Vagina (tissue), 2 donors: ENCODE results near the gene SMIM45.

Experiments
- DNase-seq, 2 donors: peaks; one replicate each; pipeline ENCODE4 v3.0.0-alpha.2; 2017; ENCODE audit errors: extremely low spot score in 2 of 2
- H3K27ac ChIP-seq: fragments of 200-600 bp; sonication (generic); one replicate; pipeline ENCODE4 v1.5.1; 2019
- H3K27me3 ChIP-seq: fragments of 200-600 bp; sonication (generic); one replicate; pipeline ENCODE4 v1.5.1; 2019
- H3K36me3 ChIP-seq, 2 donors: fragments of 200-600 bp; sonication (generic); one replicate each; pipeline ENCODE4 v1.5.1; 2017 to 2019
- H3K4me1 ChIP-seq: fragments of 200-600 bp; sonication (generic); one replicate; pipeline ENCODE4 v1.5.1; 2019
- H3K4me3 ChIP-seq, 2 donors: fragments of 200-600 bp; sonication (generic); 1 replicate in 1 of 2; 2 replicates in 1 of 2; pipeline ENCODE4 v1.5.1; 2016 to 2019
- H3K9me3 ChIP-seq: fragments of 200-600 bp; sonication (generic); one replicate; pipeline ENCODE4 v1.5.1; 2019
- POLR2A ChIP-seq, 2 donors: fragments of 450-650 bp; IDR thresholded peaks; one replicate each; pipeline ENCODE4 v1.6.1; 2017; ENCODE audit warnings: antibody characterized with exemption in 2 of 2, mild to moderate bottlenecking in 2 of 2, moderate library complexity in 2 of 2
- POLR2AphosphoS5 ChIP-seq, 2 donors: sonication (generic); formaldehyde crosslinking; IDR thresholded peaks; one replicate each; pipeline ENCODE4 v1.9.0; 2017; ENCODE audit warnings: antibody characterized with exemption in 2 of 2, mild to moderate bottlenecking in 2 of 2, low read depth in 1 of 2; ENCODE audit not compliant: insufficient read depth in 1 of 2
- intact Hi-C: fragments of 100-400 bp; cut with DNase I; formaldehyde crosslinking; loops from one replicate; pipeline ENCODE4 v1.15.1; 2023
- TF ChIP-seq, protein P1 (sequence below), 3 experiments: fragments of 450-650 bp in 2 of 3; fragments of 200-600 bp in 1 of 3; sonication (generic) in 1 of 3; IDR thresholded peaks; one replicate each; pipeline ENCODE4 v1.5.1; 2017 to 2019; ENCODE audit warnings: antibody characterized with exemption in 3 of 3, mild to moderate bottlenecking in 2 of 3, moderate library complexity in 2 of 3

Gene SMIM45

DNA sequence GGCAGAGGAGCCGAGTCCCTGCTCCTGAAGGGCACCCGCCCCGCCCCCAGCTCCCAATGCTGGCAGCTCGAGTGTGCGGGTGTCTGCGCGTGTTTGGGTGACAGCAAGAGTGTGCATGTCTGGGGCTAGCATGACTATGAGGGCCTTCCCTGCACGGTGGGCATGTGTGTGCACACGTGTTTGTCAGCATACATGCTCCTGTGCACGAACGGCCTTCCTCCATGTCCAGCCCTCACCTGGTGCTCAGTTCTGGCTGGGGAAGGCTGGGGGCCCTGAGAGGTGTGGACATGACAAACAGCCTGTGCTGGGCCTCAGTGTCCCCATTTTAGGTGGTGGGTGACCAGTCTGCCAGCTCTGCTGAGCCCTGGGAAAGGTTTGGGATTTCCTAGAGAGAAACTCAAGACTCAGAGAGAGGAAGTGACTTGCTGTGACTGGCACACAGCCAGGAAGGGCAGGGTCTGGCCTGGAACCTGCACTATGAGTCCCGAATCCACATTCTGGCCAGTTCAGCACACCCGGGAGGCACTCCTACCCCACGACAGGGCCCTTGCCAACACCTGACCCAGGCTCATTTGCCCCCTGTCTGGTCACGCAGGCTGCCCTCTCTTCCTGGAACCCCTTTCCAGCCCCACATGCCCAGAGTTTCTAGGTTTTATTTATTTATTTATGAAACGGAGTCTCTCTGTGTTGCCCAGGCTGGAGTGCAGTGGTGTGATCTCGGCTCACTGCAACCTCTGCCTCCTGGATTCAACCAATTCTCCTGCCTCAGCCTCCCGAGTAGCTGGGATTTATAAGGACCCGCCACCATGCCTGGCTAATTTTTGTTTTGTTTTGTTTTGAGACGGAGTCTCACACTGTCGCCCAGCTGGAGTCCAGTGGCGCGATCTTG is 33.8 kb upstream of the SMIM45 start:
- Histone ChIP-seq H3K9me3 (no peaks in the 10 kb centered on the region), H3K27me3 (peaks cover 20% of the 10 kb centered on the region), H3K36me3 (no peaks in the 10 kb centered on the region), H3K4me1 (peaks cover 24% of the 10 kb centered on the region), H3K4me3 (no peak overlapping the region), H3K27ac (no peak overlapping the region)
- TF ChIP-seq POLR2A (IDR thresholded peaks at IDR 0.05) = no peak
- TF ChIP-seq, protein P1, sequence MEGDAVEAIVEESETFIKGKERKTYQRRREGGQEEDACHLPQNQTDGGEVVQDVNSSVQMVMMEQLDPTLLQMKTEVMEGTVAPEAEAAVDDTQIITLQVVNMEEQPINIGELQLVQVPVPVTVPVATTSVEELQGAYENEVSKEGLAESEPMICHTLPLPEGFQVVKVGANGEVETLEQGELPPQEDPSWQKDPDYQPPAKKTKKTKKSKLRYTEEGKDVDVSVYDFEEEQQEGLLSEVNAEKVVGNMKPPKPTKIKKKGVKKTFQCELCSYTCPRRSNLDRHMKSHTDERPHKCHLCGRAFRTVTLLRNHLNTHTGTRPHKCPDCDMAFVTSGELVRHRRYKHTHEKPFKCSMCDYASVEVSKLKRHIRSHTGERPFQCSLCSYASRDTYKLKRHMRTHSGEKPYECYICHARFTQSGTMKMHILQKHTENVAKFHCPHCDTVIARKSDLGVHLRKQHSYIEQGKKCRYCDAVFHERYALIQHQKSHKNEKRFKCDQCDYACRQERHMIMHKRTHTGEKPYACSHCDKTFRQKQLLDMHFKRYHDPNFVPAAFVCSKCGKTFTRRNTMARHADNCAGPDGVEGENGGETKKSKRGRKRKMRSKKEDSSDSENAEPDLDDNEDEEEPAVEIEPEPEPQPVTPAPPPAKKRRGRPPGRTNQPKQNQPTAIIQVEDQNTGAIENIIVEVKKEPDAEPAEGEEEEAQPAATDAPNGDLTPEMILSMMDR (IDR thresholded peaks at IDR 0.05) = no peak
- no peak for TF ChIP-seq POLR2AphosphoS5 (IDR thresholded peaks at IDR 0.05; ENCODE audit: insufficient read depth in 1 of 2, low read depth in 1 of 2)
- intact Hi-C loops = no loop called here
- DNase-seq = no peak

DNA sequence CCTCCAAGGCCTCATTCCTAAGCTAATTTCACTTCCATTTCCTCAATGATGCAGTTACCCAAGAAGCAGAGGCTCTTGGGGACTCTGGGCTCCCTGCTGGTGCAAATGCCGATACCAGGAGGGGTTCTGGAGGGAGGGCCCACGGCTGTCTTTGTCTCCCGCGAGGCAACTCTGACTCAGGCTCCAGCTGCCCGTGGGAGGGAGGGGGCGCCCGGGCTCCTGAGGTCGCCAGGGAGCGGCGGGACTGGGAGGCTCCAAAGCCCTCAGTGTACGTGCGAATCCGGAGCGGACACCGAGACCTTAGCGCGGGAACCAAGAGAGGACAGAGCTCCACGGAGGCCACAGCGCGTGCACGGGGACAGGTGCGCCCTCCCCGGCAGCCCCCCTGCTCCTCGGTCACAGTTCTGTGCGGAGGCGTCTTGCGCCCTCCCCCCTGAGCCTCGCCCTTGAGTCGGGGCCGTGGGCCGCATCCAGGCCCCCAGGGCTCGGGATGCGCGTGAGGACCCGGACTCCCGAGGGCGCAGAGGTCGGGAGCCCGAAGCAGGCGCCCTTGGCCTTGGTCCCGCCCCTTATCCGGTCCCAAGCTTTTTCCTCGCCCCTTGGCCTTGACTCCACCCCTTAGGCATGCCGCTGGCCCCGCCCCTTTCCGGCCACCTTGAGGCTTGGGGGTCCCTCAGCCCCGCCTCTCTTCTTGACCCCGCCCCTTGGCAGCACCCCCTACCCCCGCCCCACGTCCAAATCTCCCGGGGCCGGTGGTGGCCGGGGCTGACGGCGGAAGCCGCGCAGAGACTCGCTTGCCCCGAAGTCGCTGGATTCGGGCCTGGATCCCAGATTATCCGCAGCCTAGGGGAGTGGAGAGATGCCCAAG is 32.4 kb upstream of the SMIM45 start:
- no peaks in the 10 kb centered on the region for H3K36me3 ChIP-seq
- peaks cover 17% of the 10 kb centered on the region for H3K27me3 ChIP-seq

DNA sequence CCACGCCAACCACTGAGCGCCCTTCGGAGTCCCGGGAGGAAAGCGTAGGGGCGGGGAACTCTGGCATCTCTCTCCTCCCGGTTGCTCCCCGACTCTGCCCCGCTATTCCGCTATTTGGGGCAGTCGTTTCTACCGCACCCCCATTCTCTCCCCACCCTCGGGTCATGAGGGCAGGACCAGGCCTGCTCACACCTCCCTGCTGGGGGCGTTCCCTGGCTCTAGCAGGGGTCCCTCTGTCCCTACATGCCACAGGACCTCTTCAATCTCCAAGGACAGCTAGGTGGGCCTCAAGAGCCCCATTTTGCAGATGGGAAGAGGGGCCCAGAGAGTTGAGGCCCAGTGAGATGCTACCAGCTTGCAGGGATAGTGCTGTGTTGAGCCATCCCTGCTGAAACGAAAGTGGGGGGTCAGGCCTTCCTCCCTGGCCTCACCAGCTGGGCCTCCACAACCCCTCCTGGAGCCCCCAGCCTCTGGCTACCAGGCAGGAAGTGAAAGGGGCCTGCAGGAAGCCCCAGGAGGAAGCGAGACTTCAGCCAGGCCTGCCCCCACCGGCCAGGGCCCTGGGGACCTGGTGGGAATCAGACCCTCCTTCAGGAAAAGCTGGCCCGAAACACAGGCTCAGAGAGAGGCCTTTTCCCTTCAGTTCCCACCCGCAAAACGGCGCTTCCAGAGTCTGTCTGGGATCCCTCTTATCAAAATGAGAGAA is 31.5 kb upstream of the SMIM45 start:
- peaks cover 16% of the 10 kb centered on the region for H3K4me1 ChIP-seq
- intact Hi-C loops = no loop called here
- TF ChIP-seq, protein P1 (IDR thresholded peaks at IDR 0.05) = no peak
- no peak for TF ChIP-seq POLR2A (IDR thresholded peaks at IDR 0.05)
- no peak for TF ChIP-seq POLR2AphosphoS5 (IDR thresholded peaks at IDR 0.05; ENCODE audit: insufficient read depth in 1 of 2, low read depth in 1 of 2)
- H3K27ac ChIP-seq = no peak overlapping the region
- H3K4me3 ChIP-seq = peak overlapping the region; percentile 44 to 48
- DNase-seq = no peak
- H3K9me3 ChIP-seq = no peaks in the 10 kb centered on the region
- H3K27me3 ChIP-seq = peaks cover 9% of the 10 kb centered on the region
- no peaks in the 10 kb centered on the region for H3K36me3 ChIP-seq

More for the DNA sequence above, 32.4 kb upstream of the SMIM45 start:
- no peak for DNase-seq
- TF ChIP-seq POLR2A (IDR thresholded peaks at IDR 0.05) (no peak), POLR2AphosphoS5 (IDR thresholded peaks at IDR 0.05; ENCODE audit: insufficient read depth in 1 of 2, low read depth in 1 of 2) (no peak)
- TF ChIP-seq, protein P1 (IDR thresholded peaks at IDR 0.05) = no peak
- Histone ChIP-seq H3K4me3 (peak overlapping the region; percentile 44 to 48), H3K9me3 (no peaks in the 10 kb centered on the region), H3K27ac (no peak overlapping the region), H3K4me1 (peaks cover 24% of the 10 kb centered on the region)
- intact Hi-C loops = no loop called here

GRCh38 chr22:41922328-41922727 is 29.6 kb upstream of the SMIM45 start:
- peaks cover 4% of the 10 kb centered on the region for H3K27me3 ChIP-seq

More at GRCh38 chr22:41922328-41922727, 29.6 kb upstream of the SMIM45 start:
- Histone ChIP-seq H3K4me3 (no peak overlapping the region), H3K4me1 (peaks cover 26% of the 10 kb centered on the region), H3K36me3 (no peaks in the 10 kb centered on the region), H3K9me3 (no peaks in the 10 kb centered on the region), H3K27ac (no peak overlapping the region)
- intact Hi-C loops = no loop called here
- TF ChIP-seq, protein P1 (IDR thresholded peaks at IDR 0.05) = no peak
- TF ChIP-seq POLR2A (IDR thresholded peaks at IDR 0.05) = no peak
- no peak for DNase-seq
